ENCODE measurements around the gene PIGW.
"Not testable (repeated sequence)": the region's sequence is repeated elsewhere in the genome, so short reads cannot be mapped to it uniquely, and the experiment has no call there.

Gene PIGW

GRCh38 chr17:36503456-36504155, 31.2 kb upstream of the PIGW start:
- H3K9me3 Mint-ChIP-seq (ENCODE audit: low read depth), result no peaks in the 10 kb centered on the region
- H3K27ac Mint-ChIP-seq, result no peak overlapping the region
- H3K36me3 Mint-ChIP-seq, result peaks cover 12% of the 10 kb centered on the region
- no peak overlapping the region for H3K4me3 Mint-ChIP-seq
- no peaks in the 10 kb centered on the region for H3K27me3 Mint-ChIP-seq
- no peaks in the 10 kb centered on the region for H3K4me1 Mint-ChIP-seq (ENCODE audit: low read depth)

- no peaks in the 10 kb centered on the region for H3K9me3 Mint-ChIP-seq (ENCODE audit: low read depth)
- no peaks in the 10 kb centered on the region for H3K27me3 Mint-ChIP-seq
- peaks cover 12% of the 10 kb centered on the region for H3K36me3 Mint-ChIP-seq
- H3K4me3 Mint-ChIP-seq, result no peak overlapping the region
- H3K27ac Mint-ChIP-seq, result no peak overlapping the region
- no peaks in the 10 kb centered on the region for H3K4me1 Mint-ChIP-seq (ENCODE audit: low read depth)
Observed at GRCh38 chr17:36504156-36504545, 30.6 kb upstream of the PIGW start.

DNA sequence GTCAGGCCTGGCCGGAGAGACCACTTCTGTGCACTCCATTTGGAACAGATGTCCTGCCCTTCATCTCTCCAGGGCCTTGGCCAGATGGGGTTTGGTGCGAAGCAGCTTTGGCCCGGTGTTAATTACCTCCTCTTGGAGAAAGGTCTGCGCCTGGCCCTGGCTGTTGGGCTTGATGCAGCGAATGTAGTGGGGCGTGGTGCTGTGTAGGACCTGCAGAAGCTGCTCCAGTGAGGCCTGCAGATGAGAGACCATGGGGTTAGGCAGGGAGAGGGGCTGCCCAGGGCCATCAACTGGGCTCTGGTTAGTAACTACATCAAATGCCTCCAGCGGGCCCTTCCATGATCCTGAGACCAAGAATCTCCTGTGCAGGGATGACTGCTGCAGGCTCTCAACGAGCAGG, 29.6 kb upstream of the PIGW start:
- H3K4me3 Mint-ChIP-seq, result no peak overlapping the region
- no peaks in the 10 kb centered on the region for H3K27me3 Mint-ChIP-seq
- no peaks in the 10 kb centered on the region for H3K9me3 Mint-ChIP-seq (ENCODE audit: low read depth)
- peaks cover 12% of the 10 kb centered on the region for H3K36me3 Mint-ChIP-seq
- no peaks in the 10 kb centered on the region for H3K4me1 Mint-ChIP-seq (ENCODE audit: low read depth)
- no peak overlapping the region for H3K27ac Mint-ChIP-seq

DNA sequence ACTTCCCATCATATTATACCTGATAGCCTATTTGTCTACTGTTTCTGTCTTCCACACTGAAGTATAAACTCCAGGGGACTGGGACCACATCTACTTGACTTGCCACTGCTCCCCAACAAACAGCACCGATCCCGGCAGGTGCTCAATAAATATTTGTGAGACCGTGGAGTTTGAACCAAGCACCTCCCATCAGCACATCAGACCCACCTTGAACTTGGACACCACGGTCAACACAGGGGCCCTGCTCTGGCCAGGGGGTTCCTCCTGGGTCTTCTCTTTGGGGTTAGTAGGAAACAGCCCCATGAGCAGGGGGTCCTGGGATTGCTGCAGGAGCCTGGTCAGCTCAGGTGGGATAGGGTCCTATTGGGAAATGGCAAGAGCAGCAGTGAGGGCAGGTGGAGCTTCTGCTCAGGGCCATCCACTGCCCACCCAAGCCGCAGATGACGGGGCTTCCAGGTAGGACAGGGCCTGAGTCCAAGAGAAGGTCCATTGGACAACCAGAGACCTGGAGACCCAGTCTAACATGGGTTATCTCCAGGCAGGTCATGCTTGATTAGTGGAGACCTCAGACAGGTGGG, 28.4 kb upstream of the PIGW start:
- no peaks in the 10 kb centered on the region for H3K9me3 Mint-ChIP-seq (ENCODE audit: low read depth)
- H3K27me3 Mint-ChIP-seq, result no peaks in the 10 kb centered on the region
- H3K4me3 Mint-ChIP-seq, result no peak overlapping the region
- no peak overlapping the region for H3K27ac Mint-ChIP-seq
- H3K4me1 Mint-ChIP-seq (ENCODE audit: low read depth), result no peaks in the 10 kb centered on the region
- H3K36me3 Mint-ChIP-seq, result peaks cover 12% of the 10 kb centered on the region

- Mint-ChIP-seq H3K27me3 (no peaks in the 10 kb centered on the region), H3K9me3 (ENCODE audit: low read depth) (no peaks in the 10 kb centered on the region), H3K36me3 (peaks cover 12% of the 10 kb centered on the region), H3K27ac (no peak overlapping the region), H3K4me3 (no peak overlapping the region), H3K4me1 (ENCODE audit: low read depth) (no peaks in the 10 kb centered on the region)
Observed at GRCh38 chr17:36506831-36507230, 28.0 kb upstream of the PIGW start.

DNA sequence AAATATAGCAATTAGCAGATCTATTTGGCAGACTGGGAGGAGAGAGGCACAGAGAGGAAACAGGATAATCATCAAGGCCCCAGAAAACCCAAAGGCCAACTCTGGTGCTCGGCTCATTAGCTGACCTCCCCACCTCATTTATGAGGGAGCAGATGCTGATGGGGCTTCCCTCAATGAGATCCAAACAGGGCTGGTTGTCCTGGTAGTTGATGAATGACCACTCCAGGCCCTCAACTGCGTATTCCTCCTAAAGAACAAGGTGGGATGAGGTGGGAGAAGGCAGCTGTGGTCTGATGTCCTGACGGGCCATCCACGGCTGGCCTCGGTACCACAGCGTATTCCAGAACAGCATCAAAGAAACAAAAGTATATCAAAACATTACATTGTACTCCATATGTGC, 27.5 kb upstream of the PIGW start:
- H3K36me3 Mint-ChIP-seq, result peaks cover 11% of the 10 kb centered on the region
- H3K4me3 Mint-ChIP-seq, result no peak overlapping the region
- H3K9me3 Mint-ChIP-seq (ENCODE audit: low read depth), result no peaks in the 10 kb centered on the region
- no peaks in the 10 kb centered on the region for H3K4me1 Mint-ChIP-seq (ENCODE audit: low read depth)
- no peaks in the 10 kb centered on the region for H3K27me3 Mint-ChIP-seq
- H3K27ac Mint-ChIP-seq, result no peak overlapping the region

DNA sequence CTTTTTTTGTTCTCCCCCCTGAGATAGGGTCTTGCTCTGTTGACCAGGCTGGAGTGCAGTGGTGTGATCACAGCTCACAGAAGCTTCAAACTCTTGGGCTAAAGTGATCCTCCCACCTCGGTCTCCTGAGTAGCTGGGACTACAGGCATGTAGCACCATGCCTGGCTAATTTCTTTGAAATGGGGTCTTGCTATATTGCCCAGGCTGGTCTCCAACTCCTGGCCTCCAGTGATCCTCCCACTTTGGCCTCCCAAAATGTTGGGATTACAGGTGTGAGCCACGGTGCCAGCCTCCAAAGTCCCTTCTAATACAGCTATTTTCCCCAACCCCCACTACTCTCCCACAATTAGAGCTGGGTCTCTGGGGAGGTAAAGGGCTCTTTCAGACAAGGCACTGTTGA, 26.3 kb upstream of the PIGW start:
- H3K9me3 Mint-ChIP-seq (ENCODE audit: low read depth); H3K27me3 Mint-ChIP-seq; H3K4me1 Mint-ChIP-seq (ENCODE audit: low read depth); H3K27ac Mint-ChIP-seq; H3K4me3 Mint-ChIP-seq: not testable (repeated sequence)
- H3K36me3 Mint-ChIP-seq, result peaks cover 10% of the 10 kb centered on the region

DNA sequence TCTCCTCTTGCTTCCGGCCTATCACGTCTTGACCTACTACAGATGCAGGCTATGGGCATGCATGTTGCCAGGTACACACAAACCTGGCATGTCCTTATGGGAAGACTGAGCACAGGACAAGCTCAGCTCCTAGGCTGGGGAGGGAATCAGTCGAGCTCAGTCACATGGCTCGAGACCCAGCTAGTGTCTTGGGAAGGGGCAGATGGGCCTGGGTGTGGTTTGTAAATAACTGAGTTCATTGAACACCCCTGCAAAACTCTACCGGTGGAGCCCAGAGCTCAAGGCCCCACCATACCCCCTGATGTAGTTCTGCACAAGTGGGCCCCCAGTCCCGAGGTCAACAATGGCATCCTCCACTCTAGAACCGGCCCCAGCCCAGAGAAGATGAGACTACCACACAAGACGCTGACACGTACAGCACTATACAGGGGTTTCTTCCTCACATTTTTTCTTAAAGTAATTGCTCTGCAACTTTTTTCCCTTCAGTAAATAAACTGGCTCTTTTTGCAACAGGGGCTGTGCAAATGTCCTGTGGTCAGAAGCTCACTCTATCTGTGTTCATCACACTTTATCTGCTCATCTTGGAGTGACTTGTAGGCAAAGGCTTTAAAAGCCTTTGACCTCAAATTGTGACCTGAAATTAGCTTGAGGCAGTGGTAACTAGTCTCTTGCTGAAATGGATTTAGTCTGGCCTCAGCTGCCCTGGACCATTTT, 25.4 kb upstream of the PIGW start:
- Mint-ChIP-seq H3K9me3 (ENCODE audit: low read depth) (no peaks in the 10 kb centered on the region), H3K4me3 (no peak overlapping the region), H3K4me1 (ENCODE audit: low read depth) (no peaks in the 10 kb centered on the region), H3K27ac (no peak overlapping the region), H3K36me3 (peaks cover 9% of the 10 kb centered on the region), H3K27me3 (no peaks in the 10 kb centered on the region)

GRCh38 chr17:36510636-36511035, 24.2 kb upstream of the PIGW start:
- peaks cover 6% of the 10 kb centered on the region for H3K36me3 Mint-ChIP-seq

GRCh38 chr17:36511216-36511615, 23.6 kb upstream of the PIGW start:
- H3K27ac Mint-ChIP-seq, result no peak overlapping the region

More at GRCh38 chr17:36510636-36511035, 24.2 kb upstream of the PIGW start:
- no peak overlapping the region for H3K4me3 Mint-ChIP-seq
- no peaks in the 10 kb centered on the region for H3K27me3 Mint-ChIP-seq
- no peak overlapping the region for H3K27ac Mint-ChIP-seq
- no peaks in the 10 kb centered on the region for H3K4me1 Mint-ChIP-seq (ENCODE audit: low read depth)
- no peaks in the 10 kb centered on the region for H3K9me3 Mint-ChIP-seq (ENCODE audit: low read depth)

DNA sequence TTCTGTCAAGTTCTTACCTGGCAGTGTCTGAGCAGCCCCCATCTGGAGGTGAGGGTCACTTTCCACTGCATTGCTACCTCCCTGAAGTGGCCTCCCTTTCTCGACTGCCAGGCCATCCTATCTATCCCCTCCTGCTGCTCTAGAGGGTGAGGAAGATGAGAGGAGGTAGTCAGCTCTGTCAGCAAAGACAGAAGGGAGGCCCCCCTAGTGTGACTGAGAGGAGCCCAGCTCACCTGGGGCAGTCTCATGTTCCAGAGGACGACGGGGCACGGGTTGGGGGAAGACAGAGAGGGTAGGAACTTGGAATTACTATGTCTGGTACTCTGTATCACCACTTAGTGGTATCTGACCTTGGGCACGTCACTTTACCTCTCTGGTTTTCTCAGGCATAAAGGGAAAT, 22.1 kb upstream of the PIGW start:
- H3K4me3 Mint-ChIP-seq, result no peak overlapping the region
- no peaks in the 10 kb centered on the region for H3K9me3 Mint-ChIP-seq (ENCODE audit: low read depth)
- peaks cover 6% of the 10 kb centered on the region for H3K36me3 Mint-ChIP-seq
- no peaks in the 10 kb centered on the region for H3K4me1 Mint-ChIP-seq (ENCODE audit: low read depth)
- no peak overlapping the region for H3K27ac Mint-ChIP-seq
- H3K27me3 Mint-ChIP-seq, result no peaks in the 10 kb centered on the region

More at GRCh38 chr17:36511216-36511615, 23.6 kb upstream of the PIGW start:
- Mint-ChIP-seq H3K9me3 (ENCODE audit: low read depth) (no peaks in the 10 kb centered on the region), H3K4me1 (ENCODE audit: low read depth) (no peaks in the 10 kb centered on the region), H3K36me3 (peaks cover 4% of the 10 kb centered on the region), H3K27me3 (no peaks in the 10 kb centered on the region), H3K4me3 (no peak overlapping the region)

DNA sequence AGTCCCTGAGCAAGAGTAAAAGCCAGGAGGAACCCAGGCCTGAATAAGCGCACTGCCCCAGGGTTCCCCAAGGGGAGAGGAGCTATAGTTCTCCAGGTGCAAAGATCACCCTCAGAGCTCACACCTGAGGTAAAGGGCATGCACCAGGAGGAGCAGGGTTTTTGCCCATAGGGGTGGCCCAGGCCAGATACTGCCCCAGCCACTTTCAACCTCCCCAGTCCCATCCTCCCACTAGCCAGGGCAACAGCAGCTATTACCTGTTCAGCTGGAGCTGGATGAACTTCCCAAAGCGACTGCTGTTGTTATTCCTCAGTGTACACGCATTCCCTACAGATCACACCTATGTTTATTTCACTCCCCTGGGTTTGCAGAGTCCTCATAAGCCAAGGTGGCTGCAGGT, 19.9 kb upstream of the PIGW start:
- no peaks in the 10 kb centered on the region for H3K27me3 Mint-ChIP-seq
- peaks cover 9% of the 10 kb centered on the region for H3K36me3 Mint-ChIP-seq
- no peak overlapping the region for H3K27ac Mint-ChIP-seq
- no peak overlapping the region for H3K4me3 Mint-ChIP-seq
- H3K9me3 Mint-ChIP-seq (ENCODE audit: low read depth), result no peaks in the 10 kb centered on the region
- H3K4me1 Mint-ChIP-seq (ENCODE audit: low read depth), result no peaks in the 10 kb centered on the region

DNA sequence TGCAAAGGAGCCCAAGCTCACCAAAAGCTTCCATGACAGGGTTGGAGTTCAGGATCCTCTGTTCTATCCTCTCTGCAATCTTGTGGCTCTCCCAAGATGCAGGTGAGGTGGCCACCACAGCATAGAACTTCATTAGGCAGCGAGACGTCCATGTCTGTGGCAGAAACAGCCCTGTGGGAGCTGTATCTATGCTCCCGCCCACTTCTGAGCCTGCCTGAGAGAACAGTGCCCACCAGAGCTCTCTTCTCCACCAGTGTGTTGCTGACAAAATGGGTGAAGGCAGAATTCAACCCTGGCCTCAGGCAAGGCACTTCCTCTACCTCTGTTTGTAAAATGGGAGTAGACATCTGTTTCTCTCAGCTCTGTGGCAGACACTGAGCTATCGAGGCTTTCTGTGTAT, 18.9 kb upstream of the PIGW start:
- Mint-ChIP-seq H3K36me3 (peaks cover 16% of the 10 kb centered on the region), H3K9me3 (ENCODE audit: low read depth) (no peaks in the 10 kb centered on the region), H3K27ac (no peak overlapping the region), H3K27me3 (no peaks in the 10 kb centered on the region), H3K4me1 (ENCODE audit: low read depth) (no peaks in the 10 kb centered on the region), H3K4me3 (no peak overlapping the region)

- no peak overlapping the region for H3K27ac Mint-ChIP-seq
Observed at GRCh38 chr17:36523113-36523512, 11.7 kb upstream of the PIGW start.

GRCh38 chr17:36524428-36524876, 10.3 kb upstream of the PIGW start:
- H3K4me1 Mint-ChIP-seq (ENCODE audit: low read depth), result peaks cover 21% of the 10 kb centered on the region
- no peaks in the 10 kb centered on the region for H3K9me3 Mint-ChIP-seq (ENCODE audit: low read depth)
- peak overlapping the region; percentile 32 for H3K4me3 Mint-ChIP-seq
- no peaks in the 10 kb centered on the region for H3K27me3 Mint-ChIP-seq
- H3K27ac Mint-ChIP-seq, result peak overlapping the region; percentile 91
- H3K36me3 Mint-ChIP-seq, result peaks cover 25% of the 10 kb centered on the region

More at GRCh38 chr17:36523113-36523512, 11.7 kb upstream of the PIGW start:
- H3K27me3 Mint-ChIP-seq, result no peaks in the 10 kb centered on the region
- H3K4me3 Mint-ChIP-seq, result no peak overlapping the region
- peaks cover 21% of the 10 kb centered on the region for H3K4me1 Mint-ChIP-seq (ENCODE audit: low read depth)
- H3K36me3 Mint-ChIP-seq, result peaks cover 23% of the 10 kb centered on the region
- no peaks in the 10 kb centered on the region for H3K9me3 Mint-ChIP-seq (ENCODE audit: low read depth)
